Pons (tissue), 1 donor: ENCODE data around the gene OR1M1.

Source experiments
- DNase-seq: peaks from one replicate; pipeline ENCODE4 v3.0.0-alpha.2; 2016; ENCODE audit warnings: low spot score

OR1M1 gene

DNA sequence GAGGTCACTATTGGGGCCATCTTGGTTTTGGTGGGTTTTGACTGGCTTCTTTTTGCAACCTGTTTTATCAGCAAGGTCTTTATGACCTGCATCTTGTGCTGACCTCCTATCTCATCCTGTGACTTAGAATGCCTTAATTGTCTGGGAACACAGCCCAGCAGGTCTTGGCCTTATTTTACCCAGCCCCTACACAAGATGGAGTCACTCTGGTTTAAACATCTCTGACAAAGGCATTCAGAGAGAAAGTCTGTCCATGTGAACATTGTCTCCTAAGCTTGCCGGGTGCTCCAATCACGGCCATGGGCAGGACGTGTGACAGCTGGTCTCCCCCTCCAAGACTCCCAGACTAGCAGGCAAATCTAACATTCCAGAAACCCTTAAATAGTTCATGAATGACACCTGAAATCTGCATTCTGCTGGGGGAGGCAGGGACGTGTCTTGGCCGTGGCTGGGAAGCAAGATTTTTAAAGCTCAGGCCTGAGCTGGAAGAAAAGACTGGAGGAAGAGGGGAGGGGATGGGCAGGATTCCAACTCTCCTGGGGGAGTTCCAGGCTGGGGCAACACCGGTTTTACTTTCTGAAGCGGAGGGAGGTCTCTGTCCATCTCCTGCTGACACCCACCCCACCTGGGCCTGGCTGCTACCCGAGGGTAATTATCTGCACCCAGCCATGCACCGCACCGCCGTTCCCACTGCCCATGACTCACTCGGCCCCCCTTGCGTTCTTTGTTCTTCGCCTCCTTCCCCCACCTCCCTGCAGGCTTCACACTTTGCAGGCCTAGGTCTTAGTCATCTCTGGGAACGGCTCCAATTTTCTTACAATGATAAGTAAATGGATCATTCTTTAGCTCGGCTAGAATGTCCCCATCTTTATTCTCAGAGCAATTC, 11.6 kb upstream of the OR1M1 start:
- peak; percentile 42 for DNase-seq

DNA sequence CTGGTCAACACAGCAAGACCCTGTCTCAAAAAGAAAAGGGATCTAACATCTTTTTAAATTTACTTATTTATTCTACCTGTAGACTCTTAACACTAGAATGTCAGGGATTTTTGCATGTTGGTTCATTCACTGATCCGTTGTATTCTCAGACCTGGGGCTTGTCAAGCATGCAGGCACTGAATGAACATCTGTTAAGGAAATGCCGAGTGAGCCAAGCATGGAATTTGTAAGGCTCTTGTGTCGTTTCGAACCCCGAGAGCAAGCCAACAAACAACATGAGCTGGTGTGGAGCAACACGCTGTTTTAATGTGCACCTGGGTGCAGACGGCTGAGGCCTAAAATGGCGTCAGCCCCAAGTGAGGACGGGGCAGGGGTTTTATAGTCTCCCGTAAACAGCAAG, 10.0 kb upstream of the OR1M1 start:
- no peak for DNase-seq

DNA sequence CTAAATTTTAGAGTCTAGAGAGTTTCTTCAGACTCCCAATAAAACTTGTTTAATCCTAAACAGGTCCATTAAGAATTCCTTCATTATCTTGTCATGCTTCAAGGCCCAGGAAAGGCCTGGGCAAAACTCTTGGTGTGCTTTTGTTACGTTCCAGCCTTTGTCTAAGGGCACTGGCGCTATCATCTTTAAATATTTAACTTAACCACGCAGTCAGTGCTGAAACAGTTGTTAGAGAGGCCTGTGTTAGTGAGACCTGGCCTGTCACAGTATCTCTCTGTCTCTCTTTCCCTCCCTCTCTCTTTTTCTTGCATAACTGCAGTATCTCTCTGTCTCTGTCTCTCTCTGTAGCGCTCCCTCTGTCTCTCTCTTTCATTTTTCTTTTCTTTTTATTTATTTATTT, 8.2 kb upstream of the OR1M1 start:
- no peak for DNase-seq

DNA sequence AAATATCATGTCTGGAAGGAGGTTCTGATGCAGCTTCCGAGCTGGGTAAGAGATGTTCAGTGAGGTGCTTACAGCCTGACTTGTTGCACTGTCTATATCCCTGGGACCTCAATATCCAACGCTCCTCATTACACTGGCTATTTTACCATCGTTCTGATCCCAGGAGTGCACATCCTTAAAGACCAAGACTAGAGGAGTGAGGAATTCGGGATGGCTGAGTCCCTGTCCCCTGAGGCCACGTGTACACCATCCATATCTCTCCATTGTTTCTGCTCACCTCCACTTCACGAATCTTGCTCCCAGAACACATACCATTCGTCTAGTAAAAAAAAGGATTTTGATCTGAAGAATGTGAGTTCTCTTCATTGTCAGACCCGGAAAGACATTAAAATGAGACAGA, 20.5 kb downstream of the OR1M1 start, which contains the start of gene OR7G2:
TSS of gene OR7G2 (minus strand) at position 101 of the 400 bp plus-strand sequence. CDS start 4,232 bp downstream, outside the sequence.
- no peak for DNase-seq

DNA sequence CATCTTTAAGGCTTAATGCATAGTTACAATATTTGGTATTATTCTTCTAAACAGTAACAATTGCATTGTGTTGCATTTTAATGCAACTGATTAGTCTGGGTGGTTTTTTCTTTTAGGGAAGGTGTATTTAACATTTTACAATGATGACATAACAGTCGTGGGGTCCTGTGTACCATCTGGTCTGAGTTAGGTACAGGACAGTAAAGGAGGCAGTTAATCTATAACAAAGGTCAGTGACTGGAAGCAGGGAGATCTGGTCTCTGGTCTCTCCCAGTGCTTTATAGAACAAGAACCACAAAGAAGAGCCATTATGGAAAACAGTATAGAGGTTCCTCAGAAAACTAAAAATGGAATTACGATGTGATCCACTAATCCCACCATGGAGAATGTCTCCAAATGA, 23.1 kb downstream of the OR1M1 start:
- no peak for DNase-seq

DNA sequence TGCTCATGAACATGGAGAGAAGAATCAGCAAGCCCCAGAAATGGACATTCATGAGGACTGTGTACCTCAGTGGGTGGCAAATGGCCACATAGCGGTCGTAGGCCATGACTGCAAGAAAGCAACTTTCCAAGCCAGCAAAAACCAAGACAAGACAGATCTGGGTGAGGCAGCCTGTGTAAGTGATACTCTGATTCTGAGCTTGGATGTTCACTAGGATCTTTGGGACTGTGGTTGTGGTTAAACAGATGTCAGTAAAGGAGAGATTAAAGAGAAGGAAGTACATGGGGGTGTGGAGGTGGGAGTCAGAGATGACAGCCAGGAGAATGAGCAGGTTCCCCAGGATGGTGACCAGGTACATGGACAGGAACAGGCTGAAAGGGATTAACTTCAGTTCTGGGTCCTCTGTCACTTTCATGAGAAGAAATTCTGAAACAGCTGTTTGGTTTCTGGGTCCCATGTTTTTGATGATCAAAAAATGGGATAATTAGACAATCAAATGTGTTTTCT, 28.5 kb downstream of the OR1M1 start, which contains the start of gene OR7G1:
TSS of gene OR7G1 (minus strand) at position 457 of the 507 bp plus-strand sequence. CDS start at position 457, 0 bp downstream.
- DNase-seq: no peak

DNA sequence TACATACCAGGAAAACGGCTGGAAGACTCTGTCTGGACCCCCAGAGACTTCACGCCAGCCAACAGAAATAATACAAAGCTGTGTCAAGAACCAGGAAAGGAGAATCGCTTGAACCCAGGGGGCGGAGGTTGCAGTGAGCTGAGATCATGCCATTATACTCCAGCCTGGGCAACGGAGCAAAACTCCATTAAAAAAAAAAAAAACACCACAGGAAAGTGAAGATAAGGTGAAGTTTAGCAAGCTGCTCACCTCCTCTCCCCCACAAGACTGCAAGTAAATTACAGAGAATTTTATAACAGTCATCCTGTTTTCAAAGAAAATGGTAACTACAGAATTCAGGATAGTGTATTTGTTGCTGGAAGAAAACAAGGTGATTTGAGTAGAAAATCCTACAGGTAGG, 29.7 kb downstream of the OR1M1 start:
- DNase-seq: no peak

DNA sequence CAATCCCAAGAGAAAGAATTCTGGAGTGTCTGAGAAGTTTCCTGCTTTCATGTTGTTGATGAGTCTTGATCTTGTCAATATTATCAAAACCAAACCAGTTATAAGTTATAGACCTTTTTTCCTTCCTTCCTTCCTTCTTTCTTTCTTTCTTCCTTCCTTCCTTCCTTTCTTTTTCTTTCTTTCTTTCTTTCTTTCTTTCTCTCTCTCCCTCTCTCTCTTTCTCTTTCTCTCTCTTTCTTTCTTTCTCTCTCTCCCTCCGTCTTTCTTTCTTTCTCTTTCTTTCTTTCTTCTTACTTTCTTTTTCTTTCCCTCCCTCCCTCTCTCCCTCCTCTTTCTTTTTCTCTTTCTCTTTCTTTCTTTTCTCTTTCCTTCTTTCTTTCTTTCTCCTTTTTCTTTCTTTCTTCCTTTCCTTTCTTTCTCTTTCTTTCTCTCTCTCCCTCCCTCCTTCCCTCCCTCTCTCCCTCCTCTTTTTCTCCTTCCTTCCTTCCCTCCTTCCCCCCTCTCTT, 40.1 kb downstream of the OR1M1 start, which contains the start of gene OR7G3:
TSS of gene OR7G3 (minus strand) at position 51 of the 506 bp plus-strand sequence. CDS start at position 51, 0 bp downstream.
- DNase-seq: no peak

DNA sequence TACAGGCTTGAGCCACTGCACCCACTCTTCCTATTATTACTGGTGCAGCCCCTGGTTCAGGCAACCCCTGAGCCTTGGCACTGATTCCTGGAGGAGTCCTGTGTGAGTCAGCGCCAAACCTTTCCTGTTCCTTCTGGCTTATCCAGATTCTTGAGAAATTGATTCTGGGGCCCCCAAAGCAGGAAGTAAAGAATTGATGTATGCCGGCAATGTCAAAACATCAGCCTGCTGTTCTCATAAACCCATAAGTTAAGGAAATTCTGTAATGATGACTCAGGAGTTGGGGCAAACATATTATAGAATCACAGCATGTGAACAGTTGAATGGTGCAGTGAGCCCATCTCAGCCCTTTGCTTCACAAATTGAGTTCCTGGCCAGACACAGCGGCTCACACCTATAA, 41.3 kb downstream of the OR1M1 start:
- no peak for DNase-seq

DNA sequence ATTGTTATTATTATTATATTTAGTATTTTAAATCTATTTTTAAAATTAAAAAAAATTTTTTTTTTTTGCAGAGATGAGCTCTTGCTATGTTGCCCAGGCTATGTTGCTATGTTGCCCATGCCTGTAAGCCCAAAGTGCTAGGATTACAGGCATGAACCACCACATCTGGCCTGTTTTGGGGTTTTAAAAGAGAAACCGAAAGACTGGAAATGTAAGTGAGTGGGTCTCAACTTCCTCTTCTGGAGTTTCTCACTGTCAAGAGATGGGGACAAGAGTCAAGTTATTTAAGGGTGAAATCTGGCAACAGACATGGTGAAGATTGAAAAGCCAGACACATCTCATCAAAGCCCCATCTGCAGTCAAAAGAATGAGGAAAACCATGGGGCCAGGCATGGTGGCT, 44.1 kb downstream of the OR1M1 start:
- peak; percentile 31 for DNase-seq

DNA sequence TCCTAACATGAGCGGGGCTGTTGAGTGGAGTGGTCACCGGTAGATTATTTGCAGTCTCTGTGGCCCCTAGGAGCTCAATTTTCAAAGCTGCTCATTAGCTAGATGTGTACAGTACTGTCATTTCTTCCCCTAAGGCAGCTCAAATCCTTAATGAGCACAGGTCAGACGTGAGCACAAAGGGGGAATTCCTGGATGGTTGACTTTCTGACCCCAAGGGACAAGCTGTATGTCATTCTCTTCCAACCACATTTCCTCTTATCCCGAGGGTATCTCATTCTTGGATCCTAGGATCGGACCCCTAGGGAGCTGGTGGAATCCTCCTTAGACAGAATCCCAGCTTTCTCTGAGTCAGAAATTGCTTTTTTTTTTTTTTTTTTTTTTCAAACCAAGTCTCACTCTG, 45.6 kb downstream of the OR1M1 start:
- no peak for DNase-seq

DNA sequence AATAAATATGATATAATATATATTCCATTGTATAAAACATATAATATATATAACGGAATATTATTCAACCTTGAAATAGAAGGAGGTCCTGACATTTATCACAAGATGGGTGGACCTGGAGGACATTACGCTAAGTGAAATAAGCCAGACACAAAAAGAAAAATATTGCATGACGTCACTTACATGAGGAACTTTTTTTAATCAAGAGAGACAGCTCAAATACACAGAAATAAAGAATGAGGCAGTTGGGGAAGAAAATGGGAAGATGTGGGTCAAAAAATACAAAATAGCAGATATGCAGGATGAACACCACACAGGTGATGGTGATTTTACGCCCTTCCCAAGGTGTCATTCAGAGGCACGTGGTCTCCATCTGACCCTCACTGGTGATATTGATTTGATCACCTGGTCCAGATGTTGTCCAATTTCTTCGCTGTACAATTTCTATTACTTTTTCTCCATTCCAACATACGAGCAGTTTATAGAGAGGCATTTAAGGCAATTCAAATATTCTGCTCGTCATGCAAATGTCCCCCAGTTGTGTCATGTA, 52.8 kb downstream of the OR1M1 start:
- DNase-seq: no peak

DNA sequence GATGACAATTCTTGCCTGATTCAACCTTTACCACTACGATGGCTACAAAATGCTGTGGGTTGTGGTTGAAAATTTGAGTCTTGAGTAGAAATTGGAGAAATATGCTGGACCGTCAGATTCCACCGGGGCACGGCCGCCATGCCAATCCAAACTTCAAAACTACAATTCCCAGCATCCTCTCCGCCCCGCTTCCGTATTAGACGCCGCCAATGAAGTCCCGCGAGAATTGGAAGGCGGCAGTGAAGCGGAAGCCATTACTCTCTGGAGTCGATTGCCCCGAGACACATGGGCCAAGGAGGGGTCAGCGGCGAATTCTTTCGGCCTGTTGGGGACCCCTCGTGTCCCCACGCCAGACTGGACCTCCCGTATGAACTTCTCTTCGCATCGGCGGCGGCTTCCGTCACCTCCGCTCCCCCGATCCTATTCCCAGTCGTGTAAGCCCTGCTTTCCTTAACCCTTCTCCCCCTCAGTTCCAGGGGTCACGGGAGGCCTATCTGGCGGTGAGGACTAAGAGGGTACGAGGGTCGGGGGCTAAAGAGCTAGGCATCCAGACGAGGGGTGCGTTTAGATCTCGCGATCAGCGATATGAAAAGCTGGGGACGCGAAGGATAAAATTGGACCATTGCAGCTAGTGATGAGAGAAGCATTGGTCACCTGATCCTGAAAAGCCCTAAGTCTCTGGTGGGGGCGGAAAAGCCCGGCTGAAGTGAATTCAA, 53.5 kb downstream of the OR1M1 start, which contains the start of gene ZNF317:
TSS of gene ZNF317 (plus strand) at position 239 of the 716 bp plus-strand sequence. CDS start 15,620 bp downstream, outside the sequence.
- DNase-seq: peak; percentile 93

DNA sequence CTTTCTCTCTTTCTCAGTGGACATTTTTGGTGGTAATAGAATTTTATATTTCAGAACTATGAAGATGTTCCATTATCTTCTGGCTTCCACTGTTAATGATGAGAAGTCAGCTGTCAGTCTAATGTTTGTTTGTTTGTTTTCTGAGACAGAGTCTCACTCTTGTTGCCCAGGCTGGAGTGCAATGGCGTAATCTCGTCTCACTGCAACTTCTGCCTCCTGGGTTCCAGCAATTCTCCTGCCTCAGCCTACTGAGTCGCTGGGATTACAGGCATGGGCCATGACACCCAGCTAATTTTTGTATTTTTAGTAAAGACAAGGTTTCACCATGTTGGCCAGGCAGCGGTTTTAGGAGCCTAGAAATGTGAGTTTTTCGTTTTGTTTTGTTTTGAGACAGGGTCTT, 58.1 kb downstream of the OR1M1 start:
- no peak for DNase-seq
